Measurements from ENCODE around the gene CDC5L.
A peak's percentile ranks its signal among the peaks of the same experiment; 100 is the strongest.

Gene CDC5L

GRCh38 chr6:44386929-44387345, 569 bp upstream of the CDC5L start:
- peak overlapping the region; percentile 92 for H3K4me3 ChIP-seq
- TF ChIP-seq FOXP2 (optimal IDR thresholded peaks at IDR 0.05; ENCODE audit: control extremely low read depth, extremely low read length, insufficient read depth) (no peak), EZH2 (IDR thresholded peaks at IDR 0.05) (no peak), POLR2AphosphoS5 (IDR thresholded peaks at IDR 0.05; ENCODE audit: borderline replicate concordance, low read depth, low read length) (no peak)
- DNase-seq (ENCODE audit: low read depth, low spot score), result no peak

GRCh38 chr6:44388135-44388487, 605 bp downstream of the CDC5L start:
- no peaks in the 10 kb centered on the region for H3K9me3 ChIP-seq (ENCODE audit: low read depth, low read length)
- H3K36me3 ChIP-seq (ENCODE audit: insufficient read depth, low read length), result peaks cover 36% of the 10 kb centered on the region
- H3K4me3 ChIP-seq, result peak overlapping the region; percentile 92
- H3K9ac ChIP-seq (ENCODE audit: insufficient read length), result peak overlapping the region; percentile 92
- DNase-seq (ENCODE audit: low read depth, low spot score), result no peak
- H3K27ac ChIP-seq, result no peak overlapping the region
- TF ChIP-seq EZH2 (IDR thresholded peaks at IDR 0.05) (no peak), FOXP2 (optimal IDR thresholded peaks at IDR 0.05; ENCODE audit: control extremely low read depth, extremely low read length, insufficient read depth) (no peak), POLR2AphosphoS5 (IDR thresholded peaks at IDR 0.05; ENCODE audit: borderline replicate concordance, low read depth, low read length) (no peak)

More at GRCh38 chr6:44386929-44387345, 569 bp upstream of the CDC5L start:
- Histone ChIP-seq H3K27ac (peak overlapping the region; percentile 97), H3K9ac (ENCODE audit: insufficient read length) (peak overlapping the region; percentile 92), H3K36me3 (ENCODE audit: insufficient read depth, low read length) (peaks cover 25% of the 10 kb centered on the region), H3K9me3 (ENCODE audit: low read depth, low read length) (no peaks in the 10 kb centered on the region)

GRCh38 chr6:44388887-44389286, 1.4 kb downstream of the CDC5L start:
- Histone ChIP-seq H3K27ac (no peak overlapping the region), H3K36me3 (ENCODE audit: insufficient read depth, low read length) (peaks cover 43% of the 10 kb centered on the region), H3K4me3 (peak overlapping the region; percentile 92), H3K9ac (ENCODE audit: insufficient read length) (peak overlapping the region; percentile 92), H3K9me3 (ENCODE audit: low read depth, low read length) (no peaks in the 10 kb centered on the region)
- TF ChIP-seq EZH2 (IDR thresholded peaks at IDR 0.05) (no peak), POLR2AphosphoS5 (IDR thresholded peaks at IDR 0.05; ENCODE audit: borderline replicate concordance, low read depth, low read length) (no peak), FOXP2 (optimal IDR thresholded peaks at IDR 0.05; ENCODE audit: control extremely low read depth, extremely low read length, insufficient read depth) (no peak)
- DNase-seq (ENCODE audit: low read depth, low spot score), result no peak

GRCh38 chr6:44390158-44390683, 2.7 kb downstream of the CDC5L start:
- Histone ChIP-seq H3K4me3 (peak overlapping the region; percentile 24; the same call in 1 of the 2 replicates), H3K9me3 (ENCODE audit: low read depth, low read length) (no peaks in the 10 kb centered on the region), H3K9ac (ENCODE audit: insufficient read length) (peak overlapping the region; percentile 29), H3K27ac (no peak overlapping the region), H3K36me3 (ENCODE audit: insufficient read depth, low read length) (peaks cover 57% of the 10 kb centered on the region)
- no peak for TF ChIP-seq POLR2AphosphoS5 (IDR thresholded peaks at IDR 0.05; ENCODE audit: borderline replicate concordance, low read depth, low read length)
- TF ChIP-seq EZH2 (IDR thresholded peaks at IDR 0.05), result no peak
- TF ChIP-seq FOXP2 (optimal IDR thresholded peaks at IDR 0.05; ENCODE audit: control extremely low read depth, extremely low read length, insufficient read depth), result no peak
- DNase-seq (ENCODE audit: low read depth, low spot score), result no peak

GRCh38 chr6:44395501-44395900, 8.0 kb downstream of the CDC5L start:
- Histone ChIP-seq H3K36me3 (ENCODE audit: insufficient read depth, low read length) (peaks cover 91% of the 10 kb centered on the region), H3K9ac (ENCODE audit: insufficient read length) (no peak overlapping the region), H3K27ac (no peak overlapping the region), H3K9me3 (ENCODE audit: low read depth, low read length) (no peaks in the 10 kb centered on the region), H3K4me3 (no peak overlapping the region)
- DNase-seq (ENCODE audit: low read depth, low spot score), result no peak
- no peak for TF ChIP-seq EZH2 (IDR thresholded peaks at IDR 0.05)
- TF ChIP-seq FOXP2 (optimal IDR thresholded peaks at IDR 0.05; ENCODE audit: control extremely low read depth, extremely low read length, insufficient read depth), result no peak
- TF ChIP-seq POLR2AphosphoS5 (IDR thresholded peaks at IDR 0.05; ENCODE audit: borderline replicate concordance, low read depth, low read length), result no peak

GRCh38 chr6:44396968-44397367, 9.5 kb downstream of the CDC5L start:
- no peak overlapping the region for H3K9ac ChIP-seq (ENCODE audit: insufficient read length)
- peaks cover 89% of the 10 kb centered on the region for H3K36me3 ChIP-seq (ENCODE audit: insufficient read depth, low read length)
- no peak for DNase-seq (ENCODE audit: low read depth, low spot score)
- no peak overlapping the region for H3K27ac ChIP-seq
- no peaks in the 10 kb centered on the region for H3K9me3 ChIP-seq (ENCODE audit: low read depth, low read length)
- no peak for TF ChIP-seq FOXP2 (optimal IDR thresholded peaks at IDR 0.05; ENCODE audit: control extremely low read depth, extremely low read length, insufficient read depth)
- TF ChIP-seq EZH2 (IDR thresholded peaks at IDR 0.05), result no peak
- H3K4me3 ChIP-seq, result no peak overlapping the region

- H3K36me3 ChIP-seq (ENCODE audit: insufficient read depth, low read length), result peaks cover 88% of the 10 kb centered on the region
- no peaks in the 10 kb centered on the region for H3K9me3 ChIP-seq (ENCODE audit: low read depth, low read length)
- H3K27ac ChIP-seq, result no peak overlapping the region
- H3K4me3 ChIP-seq, result no peak overlapping the region
- DNase-seq (ENCODE audit: low read depth, low spot score), result no peak
- TF ChIP-seq FOXP2 (optimal IDR thresholded peaks at IDR 0.05; ENCODE audit: control extremely low read depth, extremely low read length, insufficient read depth), result no peak
- TF ChIP-seq EZH2 (IDR thresholded peaks at IDR 0.05), result no peak
- TF ChIP-seq POLR2AphosphoS5 (IDR thresholded peaks at IDR 0.05; ENCODE audit: borderline replicate concordance, low read depth, low read length), result no peak
- H3K9ac ChIP-seq (ENCODE audit: insufficient read length), result no peak overlapping the region
Measured at GRCh38 chr6:44397424-44398164, 10.1 kb downstream of the CDC5L start.

- TF ChIP-seq EZH2 (IDR thresholded peaks at IDR 0.05), result no peak
- TF ChIP-seq POLR2AphosphoS5 (IDR thresholded peaks at IDR 0.05; ENCODE audit: borderline replicate concordance, low read depth, low read length), result no peak
- DNase-seq (ENCODE audit: low read depth, low spot score), result no peak
- Histone ChIP-seq H3K27ac (no peak overlapping the region), H3K36me3 (ENCODE audit: insufficient read depth, low read length) (peaks cover 88% of the 10 kb centered on the region), H3K4me3 (no peak overlapping the region), H3K9me3 (ENCODE audit: low read depth, low read length) (no peaks in the 10 kb centered on the region), H3K9ac (ENCODE audit: insufficient read length) (no peak overlapping the region)
Measured at GRCh38 chr6:44399991-44400390, 12.5 kb downstream of the CDC5L start.

All from SK-N-MC (cell line).